ENCODE data around the gene VPS11.

DNA sequence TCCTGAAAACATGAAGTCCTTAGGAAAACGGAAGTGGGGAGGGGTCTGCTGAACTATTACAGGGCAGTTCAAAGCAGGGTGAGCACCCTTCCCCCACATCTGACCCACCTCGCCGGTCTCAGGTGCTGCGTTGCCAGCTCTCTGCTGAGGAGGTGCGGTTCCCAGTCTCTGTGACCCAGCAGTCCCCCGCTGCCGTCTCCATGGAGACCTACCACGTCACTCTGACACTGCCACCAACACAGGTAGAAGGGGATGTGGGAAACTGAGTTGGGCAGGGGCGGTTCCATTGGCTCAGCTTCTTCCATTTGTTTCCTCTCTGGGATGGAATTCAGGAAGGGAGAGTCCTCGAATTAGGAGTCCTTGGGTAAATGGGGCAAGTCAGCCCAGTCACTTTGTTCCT lies 42.8 kb downstream of the VPS11 start:
- TF ChIP-seq, protein P1, sequence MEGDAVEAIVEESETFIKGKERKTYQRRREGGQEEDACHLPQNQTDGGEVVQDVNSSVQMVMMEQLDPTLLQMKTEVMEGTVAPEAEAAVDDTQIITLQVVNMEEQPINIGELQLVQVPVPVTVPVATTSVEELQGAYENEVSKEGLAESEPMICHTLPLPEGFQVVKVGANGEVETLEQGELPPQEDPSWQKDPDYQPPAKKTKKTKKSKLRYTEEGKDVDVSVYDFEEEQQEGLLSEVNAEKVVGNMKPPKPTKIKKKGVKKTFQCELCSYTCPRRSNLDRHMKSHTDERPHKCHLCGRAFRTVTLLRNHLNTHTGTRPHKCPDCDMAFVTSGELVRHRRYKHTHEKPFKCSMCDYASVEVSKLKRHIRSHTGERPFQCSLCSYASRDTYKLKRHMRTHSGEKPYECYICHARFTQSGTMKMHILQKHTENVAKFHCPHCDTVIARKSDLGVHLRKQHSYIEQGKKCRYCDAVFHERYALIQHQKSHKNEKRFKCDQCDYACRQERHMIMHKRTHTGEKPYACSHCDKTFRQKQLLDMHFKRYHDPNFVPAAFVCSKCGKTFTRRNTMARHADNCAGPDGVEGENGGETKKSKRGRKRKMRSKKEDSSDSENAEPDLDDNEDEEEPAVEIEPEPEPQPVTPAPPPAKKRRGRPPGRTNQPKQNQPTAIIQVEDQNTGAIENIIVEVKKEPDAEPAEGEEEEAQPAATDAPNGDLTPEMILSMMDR (IDR thresholded peaks at IDR 0.05) = no peak
- no peak for TF ChIP-seq POLR2A (IDR thresholded peaks at IDR 0.05)

All from heart left ventricle (tissue), 13 donors.